NCI-H2227 (cell line): Measurements from ENCODE around the gene SRSF8.

ENCODE experiments used
- DNase-seq: peaks from one replicate; lab custom pipeline; 2025; ENCODE audit not compliant: unreplicated experiment; lab: John Stamatoyannopoulos, UW

The SRSF8 gene

DNA sequence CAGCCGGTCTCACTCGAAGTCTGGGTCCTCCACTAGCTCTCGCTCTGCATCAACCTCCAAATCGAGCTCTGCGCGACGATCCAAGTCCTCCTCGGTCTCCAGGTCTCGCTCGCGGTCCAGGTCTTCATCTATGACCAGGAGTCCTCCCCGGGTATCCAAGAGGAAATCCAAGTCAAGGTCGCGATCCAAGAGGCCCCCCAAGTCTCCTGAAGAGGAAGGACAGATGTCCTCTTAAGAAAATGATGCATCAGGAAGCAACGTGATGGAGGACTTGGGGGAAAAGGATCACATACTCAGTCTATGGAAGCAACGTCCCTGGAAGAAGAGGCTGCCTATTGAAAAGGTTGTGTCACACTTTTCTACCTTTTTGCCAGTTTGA is 1.1 kb downstream of the SRSF8 start:
- DNase-seq, result no peak

DNA sequence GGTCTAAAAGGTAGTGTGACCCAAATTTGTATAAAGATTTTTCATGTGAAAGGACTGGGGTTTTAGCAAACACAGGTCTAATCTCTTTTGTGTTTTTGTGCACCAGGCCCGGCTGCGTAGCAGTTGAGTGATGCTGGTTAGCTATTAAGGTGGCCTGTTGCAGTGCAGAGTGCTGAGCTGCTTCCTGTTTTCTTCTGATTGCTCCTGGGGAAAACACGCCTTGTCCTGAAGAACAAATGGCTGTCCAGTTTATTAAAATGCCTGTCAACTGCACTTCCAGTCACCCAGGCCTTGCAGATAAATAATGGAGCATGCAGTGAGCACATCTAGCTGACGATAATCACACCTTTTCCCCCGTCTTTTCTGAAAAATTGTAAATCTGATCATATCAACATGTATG is 1.8 kb downstream of the SRSF8 start:
- peak; percentile 81 for DNase-seq

DNA sequence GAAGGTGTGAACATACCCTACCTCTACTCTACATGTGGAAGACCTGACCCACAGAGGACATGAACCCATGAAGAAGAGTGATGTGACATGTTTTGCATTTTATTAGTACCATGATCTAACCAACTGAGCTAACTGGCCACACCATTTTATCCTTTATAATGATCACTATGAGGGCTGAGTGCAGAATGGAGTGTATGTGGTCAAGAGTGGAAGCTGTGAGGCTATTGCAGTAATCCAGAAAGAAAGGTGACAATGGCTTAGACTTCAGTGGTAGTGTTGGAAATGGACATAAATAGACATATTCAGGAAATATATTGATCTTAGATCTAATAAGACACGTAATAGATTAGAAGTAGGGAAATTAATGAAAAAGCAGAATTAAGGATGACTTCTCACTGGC is 3.8 kb downstream of the SRSF8 start:
- DNase-seq, result no peak

DNA sequence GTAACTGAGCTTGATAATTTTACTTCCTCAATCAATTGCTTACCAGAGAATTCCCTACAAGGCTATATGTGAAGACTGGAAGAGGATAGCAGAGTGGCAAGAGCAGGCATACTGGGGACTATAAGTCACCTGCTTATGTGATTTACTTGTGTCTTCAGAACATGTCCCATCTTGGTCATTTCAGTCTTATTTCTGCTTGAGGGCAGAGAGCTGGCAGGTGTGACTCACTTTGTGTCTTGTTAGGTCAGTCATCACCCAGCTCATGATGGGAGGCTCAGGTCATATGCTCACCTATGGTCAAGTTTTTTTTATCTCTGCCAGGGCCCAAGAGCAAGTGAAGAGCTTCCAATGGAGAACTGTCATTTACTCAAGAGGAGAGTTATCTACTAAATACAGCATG is 6.2 kb downstream of the SRSF8 start:
- DNase-seq, result no peak

DNA sequence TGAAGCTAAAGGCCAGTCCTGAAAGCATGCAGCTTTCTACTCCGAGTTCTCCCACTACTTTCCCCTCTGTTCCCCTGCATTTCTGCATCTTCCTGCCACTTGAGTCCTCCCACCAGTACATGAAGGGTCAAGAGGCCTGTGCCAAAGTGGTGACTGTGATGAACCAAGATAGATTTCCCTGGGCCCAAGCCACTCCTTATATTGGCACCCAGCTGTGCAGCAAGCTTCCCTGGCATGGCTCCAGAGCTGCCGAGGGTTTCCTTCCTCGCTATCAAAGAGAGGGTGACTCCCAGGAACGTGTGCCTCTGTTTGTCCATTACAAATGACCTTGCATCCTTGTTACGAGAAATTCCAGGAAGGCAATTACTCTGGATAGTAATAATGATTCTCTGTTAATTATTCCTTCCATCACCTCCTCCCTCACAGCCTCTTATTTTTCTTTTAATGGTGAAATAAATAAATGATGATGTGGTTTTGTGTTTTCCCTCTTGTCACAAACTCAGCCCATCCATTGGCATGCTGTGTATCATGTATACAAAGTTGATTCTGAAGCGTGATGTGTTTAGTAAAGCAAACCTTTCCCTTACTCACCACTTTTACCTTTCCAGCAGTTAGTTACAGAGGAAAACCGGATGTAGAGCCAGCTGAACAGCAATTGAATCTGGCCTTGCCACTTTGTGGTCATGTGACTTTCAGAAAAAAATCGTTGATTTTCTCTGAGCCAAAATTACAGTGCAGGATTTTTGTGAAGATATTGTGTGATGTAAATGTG is 8.3 kb downstream of the SRSF8 start:
- peak; percentile 50 for DNase-seq

DNA sequence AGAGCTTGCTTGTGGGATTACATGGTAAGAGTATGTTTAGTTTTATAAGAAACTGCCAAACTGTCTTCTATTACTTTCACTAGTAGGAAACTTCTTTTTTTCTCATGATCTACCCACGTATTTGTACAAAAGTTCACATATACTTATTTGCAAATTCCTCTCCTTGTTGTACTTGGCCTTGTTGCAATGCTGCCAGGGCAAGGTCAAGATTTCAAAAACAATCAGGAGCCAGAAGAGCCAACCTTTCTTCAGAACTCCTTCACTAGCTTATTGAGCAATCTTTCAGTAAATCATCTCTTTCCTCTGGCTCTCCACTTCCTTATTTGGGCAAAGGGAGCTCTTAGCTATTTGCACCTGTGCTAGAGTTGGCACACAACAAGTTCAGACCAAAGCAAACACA is 9.7 kb downstream of the SRSF8 start:
- no peak for DNase-seq

DNA sequence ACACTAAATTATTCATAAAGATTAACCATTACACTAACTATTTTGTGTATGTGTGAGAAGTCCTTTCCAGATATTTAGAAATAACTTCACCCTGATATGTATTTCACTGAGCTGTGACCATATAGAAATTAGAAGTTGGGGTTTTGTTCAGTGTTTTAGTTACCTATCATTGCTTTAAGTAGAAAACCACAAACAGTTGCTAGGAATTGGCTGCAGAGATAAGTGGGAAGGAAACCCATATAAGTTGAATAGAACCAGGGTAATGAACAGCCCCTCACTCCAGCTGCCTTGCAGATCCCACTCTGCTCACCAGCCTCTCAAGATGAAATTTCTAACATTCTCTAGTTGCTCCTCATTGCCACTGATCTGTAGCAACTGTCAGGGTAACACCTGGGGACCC is 10.3 kb downstream of the SRSF8 start:
- DNase-seq, result no peak

DNA sequence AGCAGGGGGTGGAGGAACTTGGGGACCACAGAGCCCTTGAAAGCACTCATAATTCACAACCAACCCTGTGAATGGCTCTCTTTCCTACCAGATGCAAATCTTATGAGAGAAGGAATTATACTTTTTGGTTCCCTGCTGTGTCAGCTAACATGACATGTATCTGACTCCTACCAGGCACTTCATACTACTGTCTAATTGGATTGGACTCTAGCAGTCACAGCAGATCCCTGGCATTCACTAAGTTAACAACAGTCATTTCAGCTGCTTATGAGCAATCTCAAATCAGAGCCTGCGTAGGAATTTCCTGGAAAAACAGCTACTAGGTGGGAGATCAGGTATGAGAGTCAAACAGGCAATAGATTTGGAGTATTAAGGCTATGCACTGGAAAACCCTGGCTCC is 11.8 kb downstream of the SRSF8 start:
- no peak for DNase-seq

DNA sequence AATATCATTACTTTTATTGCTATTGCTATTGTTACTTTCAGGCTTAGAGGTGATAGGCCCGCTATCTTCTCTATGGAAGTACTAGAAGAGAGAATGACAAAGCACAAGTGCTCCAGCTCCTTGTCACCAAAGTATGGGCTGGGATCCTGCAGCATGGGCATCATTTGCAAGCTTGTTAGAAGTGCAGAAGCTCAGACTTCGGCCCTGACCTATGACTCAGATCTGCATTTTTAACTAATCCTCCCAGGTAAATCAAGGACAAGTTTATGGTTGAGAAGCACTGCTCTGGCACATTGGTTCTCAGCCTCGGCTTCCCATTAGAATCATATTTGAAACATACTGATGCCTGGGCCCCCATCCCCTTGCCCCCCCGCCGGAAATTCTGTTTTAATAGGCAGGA is 14.3 kb downstream of the SRSF8 start:
- no peak for DNase-seq

DNA sequence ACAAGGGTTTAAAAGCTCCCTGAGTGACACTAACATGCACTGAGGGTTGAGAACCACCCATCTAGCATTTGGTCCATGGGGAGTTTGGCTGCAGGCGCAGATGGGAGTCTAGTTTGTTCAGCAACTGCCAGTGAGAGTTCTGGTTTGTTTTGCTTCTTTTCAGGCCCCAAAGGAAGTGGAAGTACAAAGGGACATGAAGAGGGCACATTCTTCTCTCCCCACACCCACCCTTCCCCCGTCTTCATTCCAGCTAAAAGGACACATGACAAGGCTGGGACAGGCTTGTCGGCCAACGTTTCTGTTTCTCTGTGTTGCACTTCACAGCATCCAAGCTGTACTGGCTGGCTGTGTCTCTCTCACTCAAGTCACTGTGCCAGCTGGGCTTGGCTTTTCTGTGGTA is 14.7 kb downstream of the SRSF8 start:
- DNase-seq, result no peak

DNA sequence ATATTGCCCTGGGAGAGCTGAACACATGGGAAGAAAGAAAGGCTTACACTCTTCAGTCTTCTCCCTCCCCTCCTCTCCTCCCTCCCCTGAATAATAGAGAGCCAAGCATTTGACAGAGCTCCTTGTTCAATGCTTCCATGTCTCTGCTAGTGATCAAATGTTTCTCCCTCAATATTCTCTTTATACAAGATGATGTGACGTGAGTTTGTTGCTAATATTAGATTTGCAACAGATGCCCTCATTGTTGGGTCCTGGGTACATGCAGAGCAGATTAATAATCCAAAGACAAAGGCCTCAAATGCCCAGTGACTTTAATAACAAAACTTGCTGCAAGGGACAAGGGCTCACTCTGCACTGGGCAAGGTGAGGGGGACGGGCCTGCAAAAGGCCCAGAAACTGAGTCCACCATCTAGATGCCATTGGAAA is 15.9 kb downstream of the SRSF8 start:
- no peak for DNase-seq

DNA sequence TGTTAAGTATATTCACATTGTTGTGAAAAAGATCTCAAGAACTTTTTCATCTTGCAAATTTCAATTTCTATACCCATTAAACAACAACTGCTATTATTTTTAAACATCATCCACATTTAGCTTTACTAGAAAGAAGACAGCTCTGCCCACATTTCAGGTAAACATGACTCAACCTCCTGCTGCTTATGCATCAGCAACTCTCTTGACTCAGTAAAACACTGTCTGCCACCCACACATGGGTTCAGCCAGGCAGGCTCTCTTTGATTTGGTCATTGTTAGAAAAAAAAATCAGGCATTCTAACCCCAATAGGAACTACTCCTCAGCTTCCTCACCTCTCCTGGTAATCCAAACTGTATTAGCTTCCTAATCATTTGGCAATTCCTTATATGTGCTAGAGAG is 17.8 kb downstream of the SRSF8 start:
- no peak for DNase-seq

DNA sequence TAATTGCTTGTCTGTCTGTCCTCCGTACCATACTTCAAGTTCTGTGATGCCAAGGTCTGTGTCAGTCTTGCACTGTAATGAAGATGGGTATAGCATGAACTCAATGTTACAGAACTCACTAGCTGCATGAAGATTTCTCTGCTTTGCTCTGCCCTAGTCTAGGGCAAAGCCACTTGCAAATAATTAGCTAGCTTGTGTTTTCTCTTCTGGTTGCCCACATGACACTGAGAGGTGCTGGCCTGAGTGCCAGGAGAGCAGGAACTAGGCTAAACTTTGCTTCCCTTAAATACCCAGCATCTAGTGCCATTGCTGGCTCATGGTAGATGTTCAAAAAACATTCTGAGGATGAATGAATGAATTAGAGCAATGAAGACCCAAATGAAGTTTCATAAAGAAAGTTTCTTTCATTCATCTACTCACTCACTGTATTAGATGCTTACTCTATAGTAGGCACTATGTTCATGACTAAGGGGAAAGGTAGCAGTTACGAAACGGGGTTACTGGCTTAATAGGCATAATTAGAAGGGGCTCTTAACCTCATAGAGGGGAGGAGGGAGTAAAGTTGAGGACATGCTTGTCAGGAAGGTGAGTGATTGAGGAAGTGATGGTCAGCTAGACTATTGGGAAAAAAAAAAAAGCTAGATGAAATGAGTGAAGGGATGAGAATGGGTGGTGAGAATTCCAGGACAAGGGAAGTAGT is 18.5 kb downstream of the SRSF8 start:
- DNase-seq, result no peak

DNA sequence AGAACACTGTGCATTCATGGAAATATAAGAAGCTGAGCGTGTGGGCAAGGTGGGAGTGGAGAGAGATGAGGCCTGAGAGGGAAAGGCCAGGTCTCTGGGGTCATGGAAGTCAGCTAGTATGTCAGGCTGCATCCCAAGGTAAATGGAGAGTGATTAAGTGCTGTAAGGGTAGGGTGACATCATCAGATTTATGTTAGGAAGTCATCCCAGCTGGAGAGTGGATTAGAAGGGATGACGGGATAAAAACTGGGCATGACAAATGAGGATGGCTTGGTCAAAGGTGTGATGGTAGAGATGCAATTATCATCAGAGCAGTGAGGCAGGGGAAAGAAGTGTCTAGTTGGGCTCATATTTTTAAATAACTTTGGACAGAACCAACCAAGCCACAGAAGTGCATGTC is 19.4 kb downstream of the SRSF8 start:
- no peak for DNase-seq

DNA sequence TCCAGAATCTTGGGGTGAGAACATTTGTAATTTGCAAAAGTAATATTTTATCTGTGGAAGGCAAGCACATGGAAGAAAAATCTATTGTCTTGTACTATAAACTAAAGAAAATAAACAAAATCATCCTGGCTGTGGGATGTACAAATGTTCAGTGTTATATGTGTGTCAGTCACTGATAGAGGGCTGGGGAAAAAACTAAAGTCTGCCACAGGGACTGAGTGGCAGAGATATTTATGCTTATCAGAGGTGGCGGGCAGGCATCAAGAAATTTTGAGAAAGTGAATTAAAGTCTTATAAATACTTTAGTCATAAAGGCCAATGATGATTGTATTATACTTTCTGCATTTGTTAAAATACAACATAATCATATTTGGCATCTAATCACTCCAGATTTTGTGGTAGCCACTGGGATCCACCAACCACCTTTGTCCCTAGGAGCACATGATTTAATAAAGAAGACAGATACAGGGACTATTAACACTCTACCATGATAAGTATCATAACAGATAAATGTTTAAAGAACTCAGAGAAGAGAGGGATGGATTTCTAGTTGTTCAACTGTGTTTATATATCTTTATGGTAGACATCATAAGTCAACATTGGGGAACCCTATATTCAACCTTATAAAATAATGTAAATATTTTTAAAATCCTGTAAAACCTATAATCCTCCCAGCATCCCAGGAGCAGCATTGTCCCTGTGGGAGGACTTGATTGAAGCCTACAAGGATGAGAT is 20.3 kb downstream of the SRSF8 start:
- DNase-seq, result no peak

DNA sequence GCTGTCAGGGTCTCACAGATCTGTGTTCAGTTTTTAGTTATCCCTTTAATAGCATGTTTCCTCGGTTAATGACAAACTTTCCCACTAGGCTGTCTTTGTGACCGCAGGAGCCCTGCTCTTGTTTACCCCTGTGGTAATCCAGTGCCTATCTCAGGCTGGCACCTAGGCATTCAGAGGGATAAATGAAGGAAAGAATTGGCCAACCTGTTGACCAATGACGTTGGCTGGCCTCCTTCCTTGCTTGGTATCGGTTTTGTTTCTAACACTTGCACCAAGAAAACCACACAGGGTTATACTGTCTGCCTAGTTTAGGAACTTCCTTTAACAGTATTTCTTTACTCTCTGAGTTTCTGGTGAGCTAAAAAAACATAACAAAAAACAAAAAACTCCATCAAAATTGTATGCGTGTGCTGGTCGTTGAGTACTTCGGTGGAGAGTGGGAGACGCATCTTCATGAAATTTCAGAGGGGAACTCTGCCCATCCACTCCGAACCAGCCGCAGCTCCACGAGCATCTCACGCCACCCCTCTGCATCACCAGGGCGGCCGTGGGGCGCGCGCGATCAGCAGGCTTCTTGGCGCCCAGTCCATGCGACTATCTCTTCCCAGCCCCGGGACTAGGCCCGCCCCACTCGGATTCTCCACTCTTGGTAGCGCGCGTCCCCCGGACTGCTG is 22.4 kb downstream of the SRSF8 start:
- DNase-seq, result no peak

DNA sequence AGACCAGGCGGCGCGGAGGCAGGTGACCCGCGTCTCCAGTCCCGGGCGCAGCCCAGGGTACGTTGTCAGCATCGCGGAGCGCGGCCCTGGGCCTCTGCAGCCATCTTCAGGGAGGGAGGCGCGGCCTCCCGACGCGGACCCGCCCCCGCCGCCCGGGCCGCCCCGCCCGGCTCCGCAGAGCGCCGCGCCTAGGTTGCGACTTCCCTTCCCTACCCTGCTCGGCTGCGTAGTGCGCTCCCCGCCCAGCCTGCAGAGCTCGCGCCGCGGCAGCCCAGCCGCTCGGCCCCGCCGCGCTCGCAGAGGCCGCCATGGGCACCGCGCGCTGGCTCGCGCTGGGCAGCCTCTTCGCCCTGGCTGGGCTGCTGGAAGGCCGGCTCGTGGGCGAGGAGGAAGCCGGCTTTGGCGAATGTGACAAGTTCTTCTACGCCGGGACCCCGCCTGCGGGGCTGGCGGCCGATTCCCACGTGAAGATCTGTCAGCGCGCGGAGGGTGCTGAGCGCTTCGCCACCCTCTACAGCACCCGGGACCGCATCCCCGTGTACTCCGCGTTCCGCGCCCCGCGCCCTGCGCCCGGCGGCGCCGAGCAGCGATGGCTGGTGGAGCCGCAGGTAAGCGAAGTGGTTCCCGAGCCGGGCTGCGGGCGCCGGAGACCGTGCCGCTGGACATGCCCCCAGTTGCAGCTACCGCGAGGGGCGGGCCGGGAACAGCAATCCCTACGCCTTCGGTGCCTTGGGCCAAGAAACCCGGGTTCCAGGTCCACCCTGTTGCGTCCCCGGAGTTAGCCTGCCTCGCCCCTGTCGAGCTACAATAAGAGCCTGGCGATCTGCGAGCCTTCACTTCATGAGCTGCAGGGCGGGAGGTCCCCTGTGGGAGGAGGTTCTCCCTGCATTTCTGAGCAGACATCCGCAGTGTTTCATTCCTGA is 23.2 kb downstream of the SRSF8 start, which contains the start of gene ENDOD1:
Gene ENDOD1, plus strand, starts transcription at position 227 of the 923 bp plus-strand sequence. Its CDS starts 82 bp downstream, at position 309.
- peak; percentile 82 for DNase-seq

DNA sequence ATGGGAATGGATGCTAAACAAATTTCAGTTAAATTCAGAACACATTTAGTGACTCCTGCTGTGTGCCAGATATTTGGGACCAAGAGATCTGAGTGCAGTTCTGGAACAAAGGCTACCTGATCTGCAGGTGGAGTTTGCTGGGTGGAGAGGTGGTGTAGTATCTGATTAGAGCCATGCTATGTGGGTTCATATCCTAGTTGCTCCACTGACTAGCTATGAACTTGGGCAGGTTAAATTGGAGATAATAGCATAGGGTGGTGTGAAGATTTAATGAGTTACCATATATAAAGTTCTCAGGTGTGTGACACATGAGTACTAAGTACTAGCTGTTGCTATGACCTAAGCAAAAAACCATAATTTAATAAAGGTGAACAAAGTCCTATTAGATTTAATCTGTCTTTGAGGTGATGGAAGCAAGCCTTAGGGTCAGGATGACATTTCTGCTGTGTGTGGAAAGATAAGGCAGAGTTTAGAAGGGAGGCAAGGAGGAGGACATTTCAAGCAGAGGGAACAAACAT is 25.0 kb downstream of the SRSF8 start:
- DNase-seq, result no peak

DNA sequence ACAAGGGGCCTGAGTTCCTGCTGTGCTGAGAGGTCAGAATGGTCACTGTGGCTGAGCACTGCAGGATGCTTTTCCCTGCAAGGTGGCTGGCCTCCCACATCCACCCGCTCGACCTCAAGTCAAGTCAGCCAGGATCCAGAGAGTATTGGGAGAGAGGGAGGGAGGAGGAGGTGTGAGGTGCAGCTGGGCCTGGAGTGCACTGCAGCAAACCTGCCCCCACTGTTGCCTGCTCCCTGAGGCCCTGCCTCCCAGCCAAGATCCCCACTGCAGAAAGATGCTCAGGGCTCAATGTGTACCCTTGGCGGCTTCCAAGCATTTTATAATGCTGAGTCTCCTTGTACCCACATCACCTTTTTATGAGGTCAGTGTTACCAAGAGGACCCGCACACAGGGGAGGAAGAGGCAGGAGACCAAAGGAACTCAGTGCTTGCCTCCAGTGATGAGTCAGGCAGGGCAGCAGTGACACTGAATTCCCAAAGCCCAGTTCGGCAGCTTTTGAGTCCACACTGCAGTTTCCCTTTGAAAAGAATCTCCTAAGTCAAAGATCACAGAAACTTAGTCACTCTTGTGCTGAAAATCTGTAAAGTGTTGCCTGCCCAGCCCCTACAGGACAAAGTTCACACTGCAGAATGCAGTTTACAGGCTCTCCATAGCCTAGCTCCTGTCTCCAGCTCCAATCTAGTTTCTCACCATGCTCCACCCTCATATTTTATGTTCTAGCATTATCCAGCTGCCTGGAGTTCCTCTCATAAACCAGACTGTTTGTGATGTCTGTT is 26.0 kb downstream of the SRSF8 start:
- no peak for DNase-seq
